IPS-18c (cell line): ENCODE results near the gene SCMH1.

Source experiments
- H3K4me3 ChIP-seq: 2 replicates; pipeline ENCODE4 v1.7.0; 2013; ENCODE audit warnings: low read depth, mild to moderate bottlenecking, low read length, moderate library complexity; ENCODE audit not compliant: insufficient read depth
- H3K9me3 ChIP-seq: one replicate; pipeline ENCODE4 v1.6.1; 2013; ENCODE audit warnings: mild to moderate bottlenecking, low read length, moderate library complexity; ENCODE audit not compliant: control insufficient read depth, insufficient read depth

SCMH1 gene

GRCh38 chr1:41015281-41015896 lies 226.7 kb downstream of the SCMH1 start:
- H3K9me3 ChIP-seq, result no peaks in the 10 kb centered on the region

GRCh38 chr1:41014871-41015270 lies 227.2 kb downstream of the SCMH1 start:
- Histone ChIP-seq H3K9me3 (no peaks in the 10 kb centered on the region), H3K4me3 (no peak overlapping the region)

More at GRCh38 chr1:41015281-41015896, 226.7 kb downstream of the SCMH1 start:
- H3K4me3 ChIP-seq, result no peak overlapping the region

GRCh38 chr1:41013796-41014195 lies 228.3 kb downstream of the SCMH1 start:
- H3K9me3 ChIP-seq, result no peaks in the 10 kb centered on the region

GRCh38 chr1:41013024-41013423 lies 229.1 kb downstream of the SCMH1 start:
- Histone ChIP-seq H3K9me3 (no peaks in the 10 kb centered on the region), H3K4me3 (no peak overlapping the region)

More at GRCh38 chr1:41013796-41014195, 228.3 kb downstream of the SCMH1 start:
- H3K4me3 ChIP-seq, result no peak overlapping the region

GRCh38 chr1:41010345-41010744 lies 231.8 kb downstream of the SCMH1 start:
- no peaks in the 10 kb centered on the region for H3K9me3 ChIP-seq
- H3K4me3 ChIP-seq, result no peak overlapping the region

- H3K9me3 ChIP-seq, result no peaks in the 10 kb centered on the region
- no peak overlapping the region for H3K4me3 ChIP-seq
Measured at GRCh38 chr1:41009466-41009865, 232.6 kb downstream of the SCMH1 start.

- H3K9me3 ChIP-seq, result no peaks in the 10 kb centered on the region
- no peak overlapping the region for H3K4me3 ChIP-seq
Measured at GRCh38 chr1:41006942-41007865, 234.9 kb downstream of the SCMH1 start.

- H3K9me3 ChIP-seq, result no peaks in the 10 kb centered on the region
- no peak overlapping the region for H3K4me3 ChIP-seq
Measured at GRCh38 chr1:41005876-41006275, 236.2 kb downstream of the SCMH1 start.

GRCh38 chr1:41003640-41004220 lies 238.4 kb downstream of the SCMH1 start:
- Histone ChIP-seq H3K4me3 (no peak overlapping the region), H3K9me3 (no peaks in the 10 kb centered on the region)

- no peaks in the 10 kb centered on the region for H3K9me3 ChIP-seq
- no peak overlapping the region for H3K4me3 ChIP-seq
Measured at GRCh38 chr1:41003127-41003639, 238.9 kb downstream of the SCMH1 start.

GRCh38 chr1:40998668-40999067 lies 243.4 kb downstream of the SCMH1 start:
- Histone ChIP-seq H3K4me3 (no peak overlapping the region; the same call in 1 of the 2 replicates), H3K9me3 (no peaks in the 10 kb centered on the region)

- Histone ChIP-seq H3K9me3 (no peaks in the 10 kb centered on the region), H3K4me3 (no peak overlapping the region)
Measured at GRCh38 chr1:40997096-40997495, 245.0 kb downstream of the SCMH1 start.

GRCh38 chr1:40989066-40989465 lies 253.0 kb downstream of the SCMH1 start:
- H3K4me3 ChIP-seq, result no peak overlapping the region
- H3K9me3 ChIP-seq, result no peaks in the 10 kb centered on the region

- no peaks in the 10 kb centered on the region for H3K9me3 ChIP-seq
Measured at GRCh38 chr1:40988280-40988679, 253.8 kb downstream of the SCMH1 start.

GRCh38 chr1:40987439-40988276 lies 254.4 kb downstream of the SCMH1 start:
- Histone ChIP-seq H3K9me3 (no peaks in the 10 kb centered on the region), H3K4me3 (no peak overlapping the region)

More at GRCh38 chr1:40988280-40988679, 253.8 kb downstream of the SCMH1 start:
- no peak overlapping the region for H3K4me3 ChIP-seq

GRCh38 chr1:40986956-40987355 lies 255.2 kb downstream of the SCMH1 start:
- H3K4me3 ChIP-seq, result no peak overlapping the region
- no peaks in the 10 kb centered on the region for H3K9me3 ChIP-seq

GRCh38 chr1:40986328-40986783 lies 255.8 kb downstream of the SCMH1 start:
- no peak overlapping the region for H3K4me3 ChIP-seq
- H3K9me3 ChIP-seq, result no peaks in the 10 kb centered on the region
